Activated CD4-positive, alpha-beta memory T cell treated with anti-CD3 and anti-CD28 coated beads for 36 hours (primary cell): Measurements from ENCODE around the gene BHLHE40. TPM values are rescaled to one million over a fixed set of nuclear protein-coding genes. Genes with fewer than 3 reads are reported as not detected.

ENCODE experiments used
- CTCF ChIA-PET: fragments of 350-600 bp; sonication (Branson Sonifier 250); formaldehyde crosslinking; loops from one replicate; lab custom pipeline; 2021; ENCODE audit warnings: antibody characterized with exemption, inconsistent platforms; lab: Charles Lee
- POLR2A ChIA-PET: fragments of 350-600 bp; sonication (Branson Sonifier 250); formaldehyde crosslinking; loops from one replicate; lab custom pipeline; 2021; ENCODE audit warnings: antibody characterized with exemption; lab: Charles Lee
- DNase-seq: peaks from one replicate; pipeline ENCODE4 v3.0.0-alpha.2; 2020
- H3K27ac Mint-ChIP-seq: one replicate; pipeline ENCODE4 v1.8.0; 2021; ENCODE audit warnings: mixed read lengths
- H3K27me3 Mint-ChIP-seq: one replicate; pipeline ENCODE4 v1.8.0; 2021; ENCODE audit warnings: mixed read lengths
- H3K36me3 Mint-ChIP-seq: one replicate; pipeline ENCODE4 v1.8.0; 2021; ENCODE audit warnings: mixed read lengths
- H3K4me1 Mint-ChIP-seq: one replicate; pipeline ENCODE4 v1.8.0; 2021; ENCODE audit warnings: low read depth, mixed read lengths
- H3K4me3 Mint-ChIP-seq: one replicate; pipeline ENCODE4 v1.8.0; 2021; ENCODE audit warnings: mild to moderate bottlenecking, mixed read lengths
- H3K9me3 Mint-ChIP-seq: one replicate; pipeline ENCODE4 v1.8.0; 2021; ENCODE audit warnings: mixed read lengths
- intact Hi-C: fragments of 100-400 bp; cut with micrococcal nuclease; formaldehyde crosslinking; loops from one replicate; pipeline ENCODE4 v1.15.1; 2023
- total RNA-seq, 2 experiments: library from RNA; stranded (reverse); gene quantifications; one replicate each; pipeline ENCODE4 v1.2.3, GENCODE V29; 2021

BHLHE40 gene
- total RNA-seq, 2 experiments from 2014 or later, result 188 to 195 TPM

GRCh38 chr3:5015056-5015455 lies 35.8 kb downstream of the BHLHE40 start:
- Mint-ChIP-seq H3K4me3 (no peak overlapping the region), H3K9me3 (no peaks in the 10 kb centered on the region), H3K36me3 (no peaks in the 10 kb centered on the region), H3K4me1 (peaks cover 68% of the 10 kb centered on the region), H3K27ac (no peak overlapping the region), H3K27me3 (no peaks in the 10 kb centered on the region)
- intact Hi-C loops, result no loop called here
- DNase-seq, result no peak
- ChIA-PET CTCF (interaction anchor here (1.0 kb wide), 1 partner anchor 31 kb away, joined by 3 read pairs; no protein-coding TSS in a partner anchor), POLR2A (interaction anchor here (13.1 kb wide), 1 partner anchor 33 kb away, joined by 263 read pairs; the partner anchor contains the start of gene BHLHE40)

GRCh38 chr3:5016211-5017161 lies 37.2 kb downstream of the BHLHE40 start:
- ChIA-PET POLR2A (interaction anchor here (0.6 to 13.1 kb wide), 7 partner anchors 9 to 166 kb away, joined by 3 to 263 read pairs (median 3); partner anchors contain the start of gene BHLHE40), CTCF (interaction anchor here (0.8 to 9.8 kb wide), 6 partner anchors 8 to 305 kb away, joined by 3 to 181 read pairs (median 4); partner anchors contain the start of gene BHLHE40)
- DNase-seq, result peak; percentile 69
- H3K36me3 Mint-ChIP-seq, result no peaks in the 10 kb centered on the region
- H3K4me1 Mint-ChIP-seq, result peaks cover 77% of the 10 kb centered on the region
- intact Hi-C loops, result no loop called here
- H3K9me3 Mint-ChIP-seq, result no peaks in the 10 kb centered on the region
- peak overlapping the region; percentile 66 for H3K27ac Mint-ChIP-seq
- H3K4me3 Mint-ChIP-seq, result no peak overlapping the region
- H3K27me3 Mint-ChIP-seq, result no peaks in the 10 kb centered on the region

GRCh38 chr3:5017925-5018531 lies 38.8 kb downstream of the BHLHE40 start:
- CTCF ChIA-PET, result interaction anchor here (0.7 to 9.8 kb wide), 5 partner anchors 8 to 306 kb away, joined by 3 to 181 read pairs (median 6); partner anchors contain the start of gene BHLHE40
- no peaks in the 10 kb centered on the region for H3K36me3 Mint-ChIP-seq
- peak overlapping the region; percentile 10 for H3K27ac Mint-ChIP-seq
- POLR2A ChIA-PET, result interaction anchor here (0.7 to 13.1 kb wide), 2 partner anchors 16 to 36 kb away, joined by 4 to 263 read pairs; partner anchors contain the start of gene BHLHE40
- no peak for DNase-seq
- peaks cover 79% of the 10 kb centered on the region for H3K4me1 Mint-ChIP-seq
- intact Hi-C loops, result no loop called here
- H3K4me3 Mint-ChIP-seq, result peak overlapping the region; percentile 4
- H3K9me3 Mint-ChIP-seq, result no peaks in the 10 kb centered on the region
- H3K27me3 Mint-ChIP-seq, result no peaks in the 10 kb centered on the region

GRCh38 chr3:5019411-5020241 lies 40.4 kb downstream of the BHLHE40 start:
- intact Hi-C loops, result loop anchor here (5.0 to 10.0 kb wide), 2 partner anchors 527 to 595 kb away; partner anchors contain the start of gene ITPR1
- Mint-ChIP-seq H3K9me3 (no peaks in the 10 kb centered on the region), H3K4me1 (peaks cover 82% of the 10 kb centered on the region), H3K36me3 (no peaks in the 10 kb centered on the region), H3K27ac (peak overlapping the region; percentile 93), H3K4me3 (peak overlapping the region; percentile 55), H3K27me3 (no peaks in the 10 kb centered on the region)
- peak; percentile 90 for DNase-seq
- ChIA-PET CTCF (interaction anchor here (0.6 to 9.8 kb wide), 4 partner anchors 38 to 308 kb away, joined by 3 to 181 read pairs (median 6); partner anchors contain the start of gene BHLHE40), POLR2A (interaction anchor here (1.7 to 13.1 kb wide), 2 partner anchors 11 to 38 kb away, joined by 4 to 263 read pairs; partner anchors contain the start of gene BHLHE40)

GRCh38 chr3:5020242-5020722 lies 41.0 kb downstream of the BHLHE40 start:
- Mint-ChIP-seq H3K9me3 (no peaks in the 10 kb centered on the region), H3K27ac (peak overlapping the region; percentile 93), H3K27me3 (no peaks in the 10 kb centered on the region), H3K4me1 (peaks cover 84% of the 10 kb centered on the region), H3K4me3 (no peak overlapping the region), H3K36me3 (no peaks in the 10 kb centered on the region)
- ChIA-PET POLR2A (interaction anchor here (1.7 to 13.1 kb wide), 3 partner anchors 8 to 39 kb away, joined by 4 to 263 read pairs (median 11); partner anchors contain the start of gene BHLHE40), CTCF (interaction anchor here (1.4 to 9.8 kb wide), 3 partner anchors 39 to 309 kb away, joined by 3 to 181 read pairs (median 8); partner anchors contain the start of gene BHLHE40)
- no peak for DNase-seq
- intact Hi-C loops, result loop anchor here (5.0 to 10.0 kb wide), 2 partner anchors 528 to 595 kb away; partner anchors contain the start of gene ITPR1

- Mint-ChIP-seq H3K27ac (peak overlapping the region; percentile 93), H3K36me3 (no peaks in the 10 kb centered on the region), H3K27me3 (no peaks in the 10 kb centered on the region), H3K9me3 (no peaks in the 10 kb centered on the region), H3K4me1 (peaks cover 84% of the 10 kb centered on the region), H3K4me3 (peak overlapping the region; percentile 25)
- ChIA-PET CTCF (interaction anchor here (0.8 to 9.8 kb wide), 12 partner anchors 9 to 310 kb away, joined by 3 to 181 read pairs (median 4); partner anchors contain the start of gene BHLHE40), POLR2A (interaction anchor here (0.6 to 13.1 kb wide), 20 partner anchors 9 to 335 kb away, joined by 3 to 263 read pairs (median 4); partner anchors contain the start of gene BHLHE40)
- DNase-seq, result peak; percentile 69
- intact Hi-C loops, result loop anchor here (1.0 to 10.0 kb wide), 15 partner anchors 15 to 597 kb away; partner anchors contain the start of genes ARL8B and ITPR1
Observed at GRCh38 chr3:5021116-5022092, 42.2 kb downstream of the BHLHE40 start.

DNA sequence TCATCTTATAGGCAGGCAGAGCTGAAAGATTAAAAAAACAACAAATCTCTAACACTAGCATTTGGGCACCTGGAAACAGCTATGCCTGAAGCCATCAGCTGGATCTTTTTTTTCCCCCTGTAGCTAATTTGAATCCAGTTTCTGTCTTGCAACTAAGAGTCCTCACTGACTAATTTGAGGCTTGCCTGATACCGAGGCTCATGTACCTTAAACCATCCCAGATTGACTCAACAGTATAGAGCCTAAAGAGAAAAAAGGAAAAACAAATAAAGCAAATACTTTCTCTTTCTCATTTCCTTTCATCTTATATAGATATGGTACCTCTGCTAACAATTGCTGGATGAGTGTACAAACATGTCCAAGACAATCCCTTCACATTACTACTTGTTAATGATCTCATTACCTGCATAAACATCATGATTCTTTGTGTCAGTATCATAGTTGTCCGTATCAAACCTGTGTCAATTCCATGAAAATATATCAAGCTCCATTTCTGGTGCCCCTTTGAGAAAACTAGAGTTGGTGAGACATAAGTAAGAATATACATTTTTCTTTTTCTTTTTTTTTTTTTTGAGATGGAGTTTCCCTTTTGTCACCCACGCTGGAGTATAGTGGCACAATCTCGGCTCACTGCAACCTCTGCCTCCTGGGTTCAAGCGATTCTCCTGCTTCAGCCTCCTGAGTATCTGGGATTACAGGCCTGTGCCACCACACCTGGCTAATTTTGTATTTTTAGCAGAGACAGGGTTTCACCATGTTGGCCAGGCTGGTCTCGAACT lies 43.1 kb downstream of the BHLHE40 start:
- ChIA-PET CTCF (interaction anchor here (0.8 to 9.8 kb wide), 12 partner anchors 15 to 311 kb away, joined by 3 to 181 read pairs (median 4); partner anchors contain the start of gene BHLHE40), POLR2A (interaction anchor here (0.6 to 13.1 kb wide), 22 partner anchors 10 to 619 kb away, joined by 3 to 263 read pairs (median 4); partner anchors contain the start of gene BHLHE40)
- intact Hi-C loops, result loop anchor here (1.0 to 10.0 kb wide), 15 partner anchors 16 to 598 kb away; partner anchors contain the start of genes ARL8B and ITPR1
- peaks cover 78% of the 10 kb centered on the region for H3K4me1 Mint-ChIP-seq
- H3K27me3 Mint-ChIP-seq, result no peaks in the 10 kb centered on the region
- H3K27ac Mint-ChIP-seq, result peak overlapping the region; percentile 93
- peak overlapping the region; percentile 25 for H3K4me3 Mint-ChIP-seq
- no peaks in the 10 kb centered on the region for H3K9me3 Mint-ChIP-seq
- peak; percentile 49 for DNase-seq
- H3K36me3 Mint-ChIP-seq, result no peaks in the 10 kb centered on the region

- Mint-ChIP-seq H3K4me3 (peak overlapping the region; percentile 17), H3K4me1 (peaks cover 77% of the 10 kb centered on the region)
- CTCF ChIA-PET, result interaction anchor here (1.1 to 9.8 kb wide), 7 partner anchors 16 to 312 kb away, joined by 3 to 181 read pairs (median 6); partner anchors contain the start of gene BHLHE40
Observed at GRCh38 chr3:5022966-5023776, 43.9 kb downstream of the BHLHE40 start.

More at GRCh38 chr3:5022966-5023776, 43.9 kb downstream of the BHLHE40 start:
- H3K27me3 Mint-ChIP-seq, result no peaks in the 10 kb centered on the region
- peak overlapping the region; percentile 93 for H3K27ac Mint-ChIP-seq
- no peaks in the 10 kb centered on the region for H3K36me3 Mint-ChIP-seq
- DNase-seq, result peak; percentile 71
- intact Hi-C loops, result loop anchor here (1.0 to 10.0 kb wide), 15 partner anchors 17 to 598 kb away; partner anchors contain the start of genes ARL8B and ITPR1
- H3K9me3 Mint-ChIP-seq, result no peaks in the 10 kb centered on the region
- POLR2A ChIA-PET, result interaction anchor here (1.0 to 13.1 kb wide), 13 partner anchors 11 to 201 kb away, joined by 3 to 263 read pairs (median 7); partner anchors contain the start of gene BHLHE40
